Occipital lobe (tissue), 2 donors: Measurements from ENCODE around the gene ZNF324. TPM values are rescaled to one million over a fixed set of nuclear protein-coding genes. Genes with fewer than 3 reads are reported as not detected.
"Not testable (repeated sequence)": the region's sequence is repeated elsewhere in the genome, so short reads cannot be mapped to it uniquely, and the experiment has no call there.

ENCODE experiments used
- DNase-seq: peaks from one replicate; lab custom pipeline; 2025; lab: John Stamatoyannopoulos, UW
- total RNA-seq: library from RNA; depleted of rRNA; stranded (reverse); fragments of >200 nt; gene quantifications from one replicate; pipeline ENCODE4 v1.2.3, GENCODE V29; 2014

Gene ZNF324
- 22.9 TPM for total RNA-seq

DNA sequence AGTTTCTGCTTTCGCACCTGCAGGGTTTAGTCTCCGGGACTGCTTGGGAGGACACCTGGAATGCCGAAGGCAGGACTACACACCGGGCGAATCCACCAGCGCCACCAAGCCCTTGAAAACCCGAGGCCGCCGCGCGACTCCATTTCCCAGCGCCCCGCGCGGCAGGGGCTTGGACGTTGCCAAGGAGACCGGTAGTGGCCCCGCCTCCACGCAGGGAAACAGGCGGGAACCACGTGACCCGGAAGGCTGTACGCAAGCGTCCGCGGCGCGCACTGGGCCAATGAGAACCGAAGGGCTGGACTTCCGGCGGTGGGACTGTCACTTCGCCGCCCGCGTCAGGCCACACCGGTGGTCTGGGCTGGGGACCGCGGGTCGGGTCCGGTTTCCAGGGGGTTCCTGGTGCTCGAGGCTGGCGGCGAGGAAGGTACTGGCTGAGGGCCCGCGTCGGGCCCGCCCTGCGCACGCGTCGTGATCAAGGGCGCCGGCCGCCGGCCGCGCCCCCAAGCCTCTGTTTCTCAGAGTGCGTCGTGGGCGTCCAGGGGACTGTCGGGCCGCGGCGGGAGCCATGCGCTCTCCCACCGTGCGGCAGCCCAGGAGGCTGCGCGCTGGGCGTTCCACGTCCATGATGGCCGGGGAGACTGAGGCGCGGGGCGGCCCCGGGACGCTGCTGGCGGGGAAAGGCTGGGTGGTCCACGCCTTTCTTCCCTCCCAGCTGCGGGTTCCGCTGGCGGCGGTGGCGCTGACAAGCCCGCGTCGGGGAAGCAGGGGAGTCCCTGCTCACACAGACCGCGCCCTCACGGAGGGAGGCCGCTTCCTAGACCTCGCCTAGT lies at the start of gene ZNF324:
TSS of gene ZNF324 (plus strand) at position 321 of the 830 bp plus-strand sequence. CDS start 2,106 bp downstream, outside the sequence.
- peak; percentile 98 for DNase-seq

DNA sequence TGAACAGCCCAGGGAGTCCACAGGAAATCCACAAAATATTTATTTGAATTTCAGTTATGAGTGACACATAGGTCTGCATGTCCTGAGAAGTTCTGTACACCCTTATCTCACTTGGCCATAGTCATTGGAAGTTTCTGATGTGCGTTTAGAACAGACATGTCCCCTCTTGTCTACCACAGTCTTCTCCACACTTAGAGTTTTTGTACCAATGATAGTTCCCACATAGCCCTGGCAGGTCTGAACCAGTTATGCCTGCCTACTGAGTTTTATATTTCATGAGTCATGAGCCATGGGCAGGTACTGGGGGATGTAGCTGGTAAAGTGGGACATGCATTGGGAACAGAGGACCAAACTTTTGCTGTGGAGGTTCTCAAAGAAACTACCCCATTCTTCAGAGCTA lies 38.3 kb upstream of the ZNF324 start:
- no peak for DNase-seq

DNA sequence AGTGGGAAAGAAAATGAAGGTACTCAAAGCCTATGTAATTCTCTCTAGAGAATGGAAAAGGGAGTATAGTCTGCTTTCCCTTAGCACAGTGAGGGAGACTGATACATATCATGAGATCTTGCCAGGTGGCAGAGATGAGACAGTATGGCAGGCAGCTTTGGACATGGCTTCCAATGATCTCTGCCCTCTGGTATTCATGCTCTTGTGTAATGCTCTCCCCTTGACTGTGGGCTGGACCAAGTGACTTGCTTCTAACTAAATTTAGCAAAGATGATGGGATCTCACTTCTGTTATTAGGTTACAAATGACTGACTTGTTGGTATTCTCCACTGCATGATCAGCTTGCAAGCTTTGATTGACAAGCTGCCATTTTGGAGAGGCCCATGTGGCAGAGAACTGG lies 37.1 kb upstream of the ZNF324 start:
- DNase-seq, result no peak

DNA sequence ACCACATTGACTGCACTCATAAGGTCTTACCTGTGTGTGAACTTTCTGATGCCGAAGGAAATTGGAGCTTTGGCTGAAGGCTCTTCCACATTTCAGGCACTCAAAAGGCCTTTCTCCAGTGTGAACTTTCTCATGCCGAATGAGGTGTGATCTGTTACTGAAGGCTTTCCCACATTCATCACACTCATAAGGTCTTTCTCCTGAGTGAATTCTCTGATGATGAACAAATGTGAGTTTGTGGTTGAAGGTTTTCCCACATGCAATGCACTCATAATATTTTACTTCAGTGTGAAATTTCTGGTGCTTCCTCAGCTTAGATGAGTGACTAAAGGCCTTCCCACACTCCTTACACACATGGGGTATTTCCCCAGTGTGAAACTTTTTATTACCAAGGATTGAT lies 32.7 kb upstream of the ZNF324 start:
- DNase-seq, result no peak

DNA sequence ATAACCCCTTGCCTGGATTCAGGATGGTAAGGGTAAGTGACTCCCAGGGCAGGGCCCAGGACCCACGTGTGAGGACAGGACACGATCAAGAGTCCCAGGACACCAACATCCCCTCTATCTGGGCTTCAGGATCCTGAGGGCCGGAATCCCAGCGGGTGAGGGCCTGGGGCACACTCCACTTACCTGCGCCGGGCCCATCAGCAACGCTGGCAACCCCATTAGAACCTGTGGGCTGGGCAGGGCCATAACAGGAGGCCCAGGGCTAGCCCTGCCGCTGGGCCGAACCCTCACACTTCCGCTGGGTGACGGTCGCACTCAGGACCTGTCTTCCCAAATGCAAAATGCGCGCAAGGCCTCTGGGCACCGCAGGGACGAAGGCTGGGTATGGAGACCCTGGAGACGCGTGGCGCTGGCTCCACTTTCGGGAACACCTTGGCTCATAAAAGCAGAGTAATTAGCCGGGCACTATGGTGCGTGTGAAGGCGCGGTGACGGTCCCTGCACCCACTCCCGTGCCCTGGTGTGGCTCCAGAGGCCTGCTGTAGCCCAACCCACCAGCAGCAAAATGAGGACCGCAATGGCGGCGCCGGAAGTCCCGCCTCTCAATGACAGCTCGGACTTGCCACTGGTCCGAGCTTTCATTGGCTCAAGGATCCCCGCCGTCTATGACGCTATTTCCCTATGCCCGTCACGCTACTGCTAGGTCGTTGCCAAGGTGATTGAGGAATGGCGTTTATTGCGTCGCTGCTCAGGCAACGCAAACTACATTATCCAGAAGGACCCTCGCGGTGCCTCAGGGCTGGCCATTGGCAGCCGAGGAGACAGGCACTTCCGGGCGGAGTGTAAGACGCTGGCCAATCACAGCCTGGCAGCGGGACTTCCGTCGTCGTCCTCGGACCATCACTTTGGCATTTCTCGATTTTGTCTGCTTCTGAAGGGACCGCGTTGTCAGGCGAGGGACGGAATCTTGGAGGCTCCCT lies 27.0 kb upstream of the ZNF324 start, which contains the start of gene ZNF132:
TSS of gene ZNF132 (minus strand) at position 578 of the 979 bp plus-strand sequence. CDS start at position 246, 332 bp downstream.
- peak; percentile 99 for DNase-seq

DNA sequence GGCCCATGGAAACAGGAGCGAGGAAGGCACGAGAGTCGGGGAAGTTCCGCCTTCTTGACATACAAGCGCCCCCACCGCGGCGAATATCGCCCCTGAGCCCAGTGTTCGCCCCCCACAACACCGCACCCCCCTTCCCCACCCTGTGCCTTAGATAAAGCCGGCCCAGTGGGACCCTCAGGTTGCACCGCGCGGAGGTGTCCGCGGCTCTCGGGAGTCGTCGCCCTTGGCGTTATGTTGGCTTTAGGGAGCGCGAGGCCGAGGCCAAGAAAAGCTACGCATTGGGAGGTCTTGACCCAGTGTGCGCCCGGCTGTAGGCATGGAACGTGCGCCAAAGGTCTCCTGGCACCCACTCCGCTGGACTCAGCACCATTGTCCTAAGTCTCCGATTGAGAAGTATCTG lies 26.3 kb upstream of the ZNF324 start:
- DNase-seq, result no peak

DNA sequence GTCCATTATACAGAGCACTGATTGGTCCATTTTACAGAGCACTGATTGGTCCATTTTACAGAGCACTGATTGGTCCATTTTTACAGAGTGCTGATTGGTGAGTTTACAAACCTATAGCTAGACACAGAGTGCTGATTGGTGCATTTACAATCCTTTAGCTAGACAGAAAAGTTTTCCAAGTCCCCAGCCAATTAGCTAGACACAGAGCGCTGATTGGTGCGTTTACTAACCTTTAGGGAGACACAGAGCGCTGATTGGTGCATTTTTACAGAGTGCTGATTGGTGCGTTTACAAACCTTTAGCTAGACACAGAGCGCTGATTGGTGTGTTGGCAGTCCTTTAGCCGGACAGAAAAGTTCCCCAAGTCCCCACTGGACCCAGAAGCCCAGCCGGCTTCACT lies 23.9 kb upstream of the ZNF324 start:
- DNase-seq, result not testable (repeated sequence)

DNA sequence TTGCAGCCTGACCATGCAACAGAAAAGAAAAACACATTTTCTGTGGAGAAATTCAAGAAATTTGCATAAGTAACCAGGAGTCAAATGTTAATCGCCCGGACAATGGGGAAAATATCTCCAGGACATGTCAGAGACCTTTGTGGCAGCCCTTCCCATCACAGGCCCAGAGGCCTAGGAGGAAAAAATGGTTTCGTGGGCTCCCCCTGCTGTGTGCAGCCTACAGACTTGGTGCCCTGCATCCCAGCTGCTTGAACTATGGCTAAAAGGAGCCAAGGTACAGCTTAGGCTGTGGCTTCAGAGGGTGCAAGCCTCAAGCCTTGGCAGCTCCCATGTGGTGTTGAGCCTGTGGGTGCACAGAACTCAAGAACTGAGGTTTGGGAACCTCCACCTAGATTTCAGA lies 18.0 kb upstream of the ZNF324 start:
- not testable (repeated sequence) for DNase-seq

DNA sequence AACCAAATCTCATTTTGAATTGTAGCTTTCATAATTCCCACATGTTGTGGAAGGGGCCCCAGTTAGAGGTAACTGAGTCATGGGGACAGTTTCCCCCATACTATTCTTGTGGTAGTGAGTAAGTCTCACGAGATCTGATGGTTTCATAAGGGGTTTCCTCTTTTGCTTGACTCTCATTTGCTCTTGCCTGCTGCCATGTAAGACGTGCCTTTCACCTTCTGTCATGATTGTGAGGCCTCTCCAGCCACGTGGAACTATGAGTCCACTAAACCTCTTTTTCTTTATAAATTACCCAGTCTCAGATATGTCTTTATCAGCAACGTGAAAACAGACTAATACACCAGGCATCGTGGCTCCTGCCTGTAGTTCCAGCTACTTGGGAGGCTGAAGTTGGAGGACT lies 16.9 kb upstream of the ZNF324 start:
- not testable (repeated sequence) for DNase-seq

DNA sequence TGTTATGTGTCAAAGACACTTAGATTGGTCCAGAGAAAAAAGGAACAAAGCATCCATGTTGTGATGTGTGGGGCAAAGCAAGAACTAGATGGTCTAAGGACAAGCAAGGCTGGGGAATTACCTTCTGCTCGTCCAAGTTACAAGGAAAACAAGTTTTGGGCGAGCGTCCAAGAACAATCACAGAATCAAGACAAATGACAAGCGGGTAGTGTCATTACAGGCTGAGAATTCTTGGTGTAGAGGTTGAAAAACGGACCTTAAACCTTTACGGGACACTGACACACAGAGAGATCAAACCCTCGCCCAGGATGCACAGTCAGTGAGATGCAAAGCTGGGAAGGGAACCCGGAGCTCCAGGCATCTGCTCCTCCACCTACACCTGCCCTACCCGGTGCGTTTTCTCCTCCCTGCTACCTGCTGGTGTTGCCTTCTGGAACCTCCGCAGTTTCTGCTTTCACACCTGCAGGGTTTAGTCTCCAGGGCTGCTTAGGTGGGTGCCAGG lies 16.0 kb upstream of the ZNF324 start:
- no peak for DNase-seq

DNA sequence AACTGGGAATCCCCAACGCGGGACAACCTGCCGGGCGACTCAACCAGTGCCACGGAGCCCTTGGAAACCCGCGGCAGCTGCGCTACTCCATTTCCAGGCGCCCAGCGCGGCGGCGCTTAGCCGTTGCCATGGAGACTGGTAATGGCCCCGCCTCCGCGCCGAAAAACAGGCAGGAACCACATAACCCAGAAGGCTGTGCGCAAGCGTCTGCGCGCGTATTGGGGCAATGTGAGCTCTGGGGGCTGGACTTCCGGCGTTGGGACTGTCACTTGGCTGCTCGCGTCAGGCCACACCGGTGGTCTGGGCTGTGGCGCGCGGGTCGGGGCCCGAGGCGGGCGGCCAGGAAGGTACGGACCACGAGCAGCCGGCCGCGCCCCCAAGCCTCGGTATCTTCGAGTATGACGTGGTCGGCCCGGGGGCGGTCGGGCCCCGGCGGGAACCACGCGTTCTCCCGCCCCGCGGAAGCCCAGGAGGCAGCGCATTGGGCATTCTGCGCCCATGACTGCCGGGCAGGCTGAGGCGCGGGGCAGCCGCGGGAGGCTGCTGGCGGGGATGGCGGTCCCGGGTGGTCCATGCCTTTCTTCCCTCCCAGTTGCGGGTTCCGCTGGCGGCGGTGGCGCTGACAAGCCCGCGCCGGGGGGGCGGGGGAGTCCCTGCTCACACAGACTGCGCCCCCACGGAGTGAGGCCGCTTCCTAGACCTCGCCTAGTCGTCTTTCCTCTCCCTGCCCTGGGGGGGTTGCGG lies 15.3 kb upstream of the ZNF324 start, which contains the start of gene ZNF324B:
TSS of gene ZNF324B (plus strand) at position 265 of the 744 bp plus-strand sequence. CDS start 2,080 bp downstream, outside the sequence.
- peak; percentile 96 for DNase-seq

DNA sequence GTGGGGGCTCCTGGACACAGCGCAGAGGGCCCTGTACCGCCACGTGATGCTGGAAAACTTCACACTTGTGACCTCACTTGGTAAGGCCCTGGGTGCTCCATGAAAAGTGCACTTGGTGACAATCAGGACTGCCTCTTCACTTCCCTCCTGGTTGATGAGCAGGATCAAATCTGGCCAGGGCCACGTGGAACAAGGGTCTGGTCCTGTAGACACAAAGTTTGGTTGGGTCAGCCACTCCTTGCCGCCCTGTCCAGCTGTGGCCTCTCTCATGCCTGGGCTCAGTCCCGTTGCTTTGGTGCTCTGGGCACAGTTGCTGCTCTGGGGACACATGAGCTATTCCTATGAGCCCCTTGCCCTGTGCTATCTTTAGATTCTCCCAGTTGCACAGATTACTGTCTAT lies 13.1 kb upstream of the ZNF324 start:
- no peak for DNase-seq

DNA sequence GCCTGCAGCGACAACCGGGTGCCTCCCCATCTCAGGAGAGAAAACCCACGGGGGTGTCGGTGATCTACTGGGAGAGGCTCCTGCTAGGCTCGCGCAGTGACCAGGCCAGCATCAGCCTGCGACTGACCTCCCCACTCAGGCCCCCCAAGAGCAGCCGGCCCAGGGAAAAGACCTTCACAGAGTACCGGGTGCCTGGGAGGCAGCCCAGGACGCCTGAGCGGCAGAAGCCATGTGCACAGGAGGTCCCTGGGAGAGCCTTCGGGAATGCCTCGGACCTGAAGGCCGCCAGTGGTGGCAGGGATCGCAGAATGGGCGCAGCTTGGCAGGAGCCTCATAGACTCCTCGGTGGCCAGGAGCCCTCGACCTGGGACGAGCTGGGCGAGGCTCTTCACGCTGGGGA lies 11.6 kb upstream of the ZNF324 start:
- no peak for DNase-seq

DNA sequence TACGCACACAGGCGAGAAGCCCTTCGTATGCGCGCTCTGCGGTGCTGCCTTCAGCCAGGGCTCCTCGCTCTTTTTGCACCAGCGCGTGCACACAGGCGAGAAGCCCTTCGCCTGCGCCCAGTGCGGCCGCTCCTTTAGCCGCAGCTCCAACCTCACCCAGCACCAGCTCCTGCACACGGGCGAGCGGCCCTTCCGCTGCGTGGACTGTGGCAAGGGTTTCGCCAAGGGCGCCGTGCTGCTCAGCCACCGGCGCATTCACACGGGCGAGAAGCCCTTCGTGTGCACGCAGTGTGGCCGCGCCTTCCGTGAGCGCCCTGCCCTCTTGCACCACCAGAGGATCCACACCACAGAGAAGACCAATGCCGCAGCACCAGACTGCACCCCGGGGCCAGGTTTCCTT lies 10.8 kb upstream of the ZNF324 start:
- no peak for DNase-seq

DNA sequence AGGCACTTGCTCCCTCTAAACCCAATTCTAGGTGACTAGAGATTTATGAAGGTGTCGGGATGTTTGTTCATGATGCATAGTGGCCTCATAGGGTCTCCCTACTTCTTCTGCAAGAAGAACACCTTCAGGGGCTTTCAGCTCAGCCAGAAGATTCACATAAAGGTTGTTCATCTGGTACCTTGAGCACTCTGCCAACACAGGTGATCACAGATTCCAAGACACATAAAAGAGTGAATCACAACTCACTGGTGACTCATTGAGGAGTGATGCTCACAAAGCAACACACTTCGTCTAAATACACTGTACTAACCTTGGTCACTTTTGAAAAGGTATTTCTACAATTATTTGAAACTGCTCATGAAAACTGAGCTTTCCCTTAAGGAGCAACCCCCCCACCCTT lies 6.8 kb upstream of the ZNF324 start:
- DNase-seq, result no peak

DNA sequence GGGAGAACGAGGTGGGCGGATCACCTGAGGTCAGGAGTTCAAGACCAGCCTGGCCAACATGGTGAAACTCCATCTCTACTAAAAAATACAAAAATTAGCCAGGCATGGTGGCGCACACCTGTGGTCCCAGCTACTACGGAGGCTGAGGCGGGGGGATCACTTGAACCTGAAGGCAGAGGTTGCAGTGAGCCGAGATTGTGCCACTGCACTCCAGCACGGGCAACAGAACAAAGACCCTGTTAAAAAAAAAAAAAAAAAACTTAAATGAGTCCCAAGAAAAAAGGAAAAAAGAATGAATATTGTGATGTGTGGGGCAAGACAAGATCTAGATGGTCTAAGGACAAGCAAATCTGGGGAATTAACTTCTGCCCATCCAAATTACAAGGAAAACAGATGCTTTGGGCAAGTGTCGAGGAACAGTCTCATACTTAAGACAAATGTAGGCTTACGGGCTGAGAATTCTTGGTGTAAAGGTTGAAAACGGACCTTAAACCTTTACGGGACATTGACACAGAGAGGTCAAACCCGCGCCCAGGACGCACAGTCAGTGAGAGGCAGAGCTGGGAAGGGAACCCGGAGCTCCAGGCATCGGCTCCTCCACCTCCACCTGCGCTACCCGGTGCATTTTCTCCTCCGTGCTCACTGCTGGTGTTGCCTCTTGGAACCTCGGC lies 656 bp upstream of the ZNF324 start:
- no peak for DNase-seq

DNA sequence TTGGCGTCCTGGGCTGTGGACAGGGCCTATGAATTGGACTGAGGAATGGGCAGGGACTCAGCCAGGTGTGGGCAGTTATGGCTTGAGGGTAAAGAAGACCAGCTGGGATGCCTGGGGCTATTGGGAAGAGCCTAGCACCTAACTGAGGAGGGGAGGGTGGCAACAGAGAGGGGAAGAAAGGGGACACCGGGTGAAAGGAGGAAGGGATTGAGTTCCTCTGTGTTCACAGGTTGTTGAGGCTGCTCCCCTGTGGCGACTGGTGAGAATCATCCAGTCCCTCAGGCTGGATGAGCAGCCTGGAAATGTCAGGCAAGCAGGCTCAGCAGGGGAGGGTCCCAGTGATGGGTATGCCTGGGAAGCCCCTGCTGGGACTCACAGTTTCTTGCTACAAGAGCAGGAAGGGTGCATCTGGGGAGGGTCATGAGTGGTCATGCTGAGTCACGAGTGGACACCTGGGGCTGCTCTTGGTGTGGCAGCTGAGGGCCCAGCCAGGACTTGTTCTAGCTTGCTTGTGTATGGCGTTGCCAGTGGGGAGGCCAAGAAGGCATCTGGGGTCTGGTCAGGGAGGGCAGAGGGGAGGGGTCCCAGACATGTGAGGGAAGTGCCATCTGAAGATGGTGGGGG lies 1.4 kb downstream of the ZNF324 start:
- no peak for DNase-seq

DNA sequence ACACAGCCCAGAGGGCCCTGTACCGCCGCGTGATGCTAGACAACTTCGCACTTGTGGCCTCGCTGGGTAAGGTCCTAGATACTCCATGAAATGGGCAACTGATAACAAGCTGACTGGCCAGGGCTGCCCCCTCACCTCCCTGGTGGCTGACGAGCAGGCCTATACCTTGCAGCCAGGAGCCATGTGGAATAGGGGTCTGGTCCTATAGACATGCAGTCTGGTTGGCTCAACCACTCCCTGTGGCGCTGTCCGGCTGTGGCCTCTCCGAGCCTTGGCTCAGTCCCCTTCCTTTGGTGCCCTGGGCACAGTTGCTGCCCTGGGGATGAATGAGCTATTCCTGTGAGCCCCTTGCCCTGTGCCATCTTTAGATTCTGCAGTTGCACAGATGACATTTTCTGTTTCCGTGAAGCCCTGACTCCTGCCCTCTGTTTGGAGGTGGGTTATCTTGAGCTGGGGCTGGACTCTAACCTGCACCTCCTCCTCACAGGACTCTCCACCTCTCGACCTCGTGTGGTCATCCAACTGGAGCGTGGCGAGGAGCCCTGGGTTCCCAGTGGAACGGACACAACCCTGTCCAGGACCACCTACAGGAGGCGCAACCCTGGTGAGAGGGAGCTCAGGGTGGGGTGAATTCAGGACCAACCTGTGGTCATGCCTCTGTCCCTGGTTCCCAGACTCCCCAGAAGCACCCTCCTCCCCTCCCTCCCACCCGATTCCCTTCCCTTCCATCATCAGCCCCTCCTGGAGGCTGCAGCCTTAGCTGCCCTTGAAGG lies 2.5 kb downstream of the ZNF324 start:
- DNase-seq, result no peak

DNA sequence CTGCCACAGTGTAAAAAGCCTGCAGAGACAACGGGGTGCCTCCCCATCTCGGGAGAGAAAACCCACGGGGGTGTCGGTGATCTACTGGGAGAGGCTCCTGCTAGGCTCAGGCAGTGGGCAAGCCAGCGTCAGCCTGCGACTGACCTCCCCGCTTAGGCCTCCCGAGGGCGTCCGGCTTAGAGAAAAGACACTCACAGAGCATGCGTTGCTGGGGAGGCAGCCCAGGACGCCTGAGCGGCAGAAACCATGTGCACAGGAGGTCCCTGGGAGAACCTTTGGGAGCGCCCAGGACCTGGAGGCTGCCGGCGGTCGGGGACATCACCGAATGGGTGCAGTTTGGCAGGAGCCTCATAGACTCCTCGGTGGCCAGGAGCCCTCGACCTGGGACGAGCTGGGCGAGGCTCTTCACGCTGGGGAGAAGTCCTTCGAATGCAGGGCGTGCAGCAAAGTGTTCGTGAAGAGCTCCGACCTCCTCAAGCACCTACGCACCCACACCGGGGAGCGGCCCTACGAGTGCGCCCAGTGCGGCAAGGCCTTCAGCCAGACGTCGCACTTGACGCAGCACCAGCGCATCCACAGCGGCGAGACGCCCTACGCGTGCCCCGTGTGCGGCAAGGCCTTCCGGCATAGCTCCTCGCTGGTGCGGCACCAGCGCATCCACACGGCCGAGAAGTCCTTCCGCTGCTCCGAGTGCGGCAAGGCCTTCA lies 4.1 kb downstream of the ZNF324 start:
- not testable (repeated sequence) for DNase-seq
